Measurements from ENCODE around the gene SLC4A5. TPM values are rescaled to one million over a fixed set of nuclear protein-coding genes. Genes with fewer than 3 reads are reported as not detected.

SLC4A5 gene
- total RNA-seq, 1 experiment from 2014 or later: 1.8 TPM

- CTCF ChIA-PET: no interaction called here
- no peak for DNase-seq (ENCODE audit: low spot score)
Observed at GRCh38 chr2:74387346-74387745, 44.1 kb upstream of the SLC4A5 start.

GRCh38 chr2:74385396-74385795 is 42.2 kb upstream of the SLC4A5 start:
- no peaks in the 10 kb centered on the region for H3K9me3 Mint-ChIP-seq
- no peaks in the 10 kb centered on the region for H3K36me3 Mint-ChIP-seq
- ChIA-PET CTCF (no interaction called here), POLR2A (no interaction called here)
- ATAC-seq (no peak), DNase-seq (ENCODE audit: low spot score) (no peak)
- peaks cover 6% of the 10 kb centered on the region for H3K4me1 Mint-ChIP-seq
- H3K4me3 Mint-ChIP-seq: no peak overlapping the region
- no peak overlapping the region for H3K27ac Mint-ChIP-seq
- H3K27me3 Mint-ChIP-seq (ENCODE audit: low read depth): no peaks in the 10 kb centered on the region
- TF ChIP-seq NFYB (CRISPR knock-in tag; conservative IDR thresholded peaks at IDR 0.05; ENCODE audit: low read depth) (no peak), ZNF671 (CRISPR knock-in tag; IDR thresholded peaks at IDR 0.05) (no peak), AFF4 (CRISPR knock-in tag; IDR thresholded peaks at IDR 0.05; ENCODE audit: borderline replicate concordance) (no peak), ZNF232 (CRISPR knock-in tag; IDR thresholded peaks at IDR 0.05) (no peak), TEAD1 (CRISPR knock-in tag; IDR thresholded peaks at IDR 0.05) (no peak), USF2 (CRISPR knock-in tag; IDR thresholded peaks at IDR 0.05) (no peak), ATF6 (CRISPR knock-in tag; IDR thresholded peaks at IDR 0.05) (no peak), ZNF317 (CRISPR knock-in tag; IDR thresholded peaks at IDR 0.05; ENCODE audit: borderline replicate concordance, low read depth) (no peak), HMGA2 (CRISPR knock-in tag; IDR thresholded peaks at IDR 0.05) (no peak), ZSCAN18 (CRISPR knock-in tag; IDR thresholded peaks at IDR 0.05) (no peak), PREB (CRISPR knock-in tag; IDR thresholded peaks at IDR 0.05; ENCODE audit: borderline replicate concordance) (no peak), ZBTB43 (CRISPR knock-in tag; IDR thresholded peaks at IDR 0.05) (no peak)

More at GRCh38 chr2:74387346-74387745, 44.1 kb upstream of the SLC4A5 start:
- no peak for ATAC-seq
- H3K27ac Mint-ChIP-seq: no peak overlapping the region
- POLR2A ChIA-PET: no interaction called here
- no peaks in the 10 kb centered on the region for H3K27me3 Mint-ChIP-seq (ENCODE audit: low read depth)
- no peaks in the 10 kb centered on the region for H3K9me3 Mint-ChIP-seq
- no peaks in the 10 kb centered on the region for H3K36me3 Mint-ChIP-seq
- peaks cover 4% of the 10 kb centered on the region; the same call in 1 of the 2 replicates for H3K4me1 Mint-ChIP-seq
- TF ChIP-seq GRHL2 (CRISPR knock-in tag; IDR thresholded peaks at IDR 0.05; ENCODE audit: insufficient replicate concordance, severe bottlenecking) (no peak), ESRRA (CRISPR knock-in tag; IDR thresholded peaks at IDR 0.05; ENCODE audit: borderline replicate concordance) (no peak), ZNF532 (CRISPR knock-in tag; IDR thresholded peaks at IDR 0.05; ENCODE audit: borderline replicate concordance) (no peak), ELF4 (CRISPR knock-in tag; IDR thresholded peaks at IDR 0.05; ENCODE audit: low read depth) (no peak)
- H3K4me3 Mint-ChIP-seq: no peak overlapping the region
